GM12892 (cell line): ENCODE measurements around the gene TRIM17.

Experiments
- POLR2A ChIP-seq: IDR thresholded peaks from 2 replicates; pipeline ENCODE4 v1.6.1; 2011; ENCODE audit warnings: low read depth, low read length, control low read depth
- POLR2AphosphoS5 ChIP-seq: IDR thresholded peaks from 2 replicates; pipeline ENCODE4 v1.6.1; 2011; ENCODE audit warnings: low read depth, low read length, control low read depth

DNA sequence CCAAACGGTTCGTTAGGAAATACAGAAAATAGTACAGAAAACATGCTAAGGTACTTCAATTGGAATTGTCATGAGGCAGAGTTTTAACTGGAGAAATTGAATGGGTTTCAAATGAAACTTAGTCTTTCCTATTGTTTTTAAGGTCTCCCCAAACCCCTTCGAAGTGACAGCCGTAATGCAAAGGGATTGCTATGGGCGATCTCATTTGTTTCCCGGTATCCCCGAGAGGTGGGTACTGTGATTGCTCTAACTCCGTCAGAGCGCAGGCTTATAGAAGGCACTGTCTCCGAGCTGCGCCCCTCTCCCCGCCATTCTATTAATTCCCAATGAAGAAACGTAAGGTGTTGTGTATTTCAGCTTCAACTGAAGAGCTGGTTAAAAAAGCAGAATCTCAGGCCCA is 48.5 kb upstream of the TRIM17 start:
- TF ChIP-seq POLR2AphosphoS5 (no peak), POLR2A (no peak)
